GM19240 (cell line): ENCODE measurements around the gene CTSL.

ENCODE experiments used
- DNase-seq: peaks from one replicate; pipeline ENCODE4 v3.0.0; 2011; ENCODE audit warnings: low spot score; ENCODE audit not compliant: insufficient read length

CTSL gene

DNA sequence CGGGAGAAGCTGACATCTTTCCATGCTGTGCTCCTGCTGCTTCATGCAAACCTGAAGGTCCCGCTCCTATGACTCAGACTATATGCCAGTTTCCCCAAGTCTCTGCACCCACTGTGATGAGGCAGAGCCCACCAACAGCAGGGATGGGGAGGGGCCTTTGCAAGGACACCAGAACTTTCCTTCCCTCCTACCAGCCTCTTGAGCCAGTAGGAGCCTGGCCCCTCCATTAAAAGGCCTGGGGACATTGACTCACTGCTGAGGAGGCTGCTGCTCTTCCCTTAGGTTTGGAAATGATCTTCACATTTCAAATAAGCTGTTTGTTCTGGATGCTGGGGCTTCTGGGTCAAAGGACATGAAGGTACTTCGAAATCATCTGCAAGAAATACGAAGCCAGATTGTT, 26.1 kb upstream of the CTSL start:
- DNase-seq = no peak

DNA sequence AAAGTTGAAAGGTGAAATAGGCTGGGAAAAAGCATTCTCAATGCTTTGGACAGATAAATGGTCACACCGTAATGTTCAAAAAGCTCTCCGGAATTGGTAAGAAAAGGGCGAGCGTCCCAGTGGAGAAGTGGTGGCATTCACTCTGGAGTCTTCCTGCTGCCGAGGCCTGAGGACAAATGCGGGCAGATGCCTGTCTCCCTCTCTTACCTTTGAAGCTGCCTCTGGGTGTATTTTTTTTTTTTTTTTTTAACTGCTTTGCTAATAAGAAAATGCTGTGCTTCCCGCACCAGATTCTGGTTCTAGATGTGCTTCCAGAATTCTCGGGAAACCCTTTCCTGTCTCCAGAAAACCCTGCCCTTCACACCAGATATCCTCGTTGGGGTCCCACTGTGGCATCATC, 24.4 kb upstream of the CTSL start:
- no peak for DNase-seq

DNA sequence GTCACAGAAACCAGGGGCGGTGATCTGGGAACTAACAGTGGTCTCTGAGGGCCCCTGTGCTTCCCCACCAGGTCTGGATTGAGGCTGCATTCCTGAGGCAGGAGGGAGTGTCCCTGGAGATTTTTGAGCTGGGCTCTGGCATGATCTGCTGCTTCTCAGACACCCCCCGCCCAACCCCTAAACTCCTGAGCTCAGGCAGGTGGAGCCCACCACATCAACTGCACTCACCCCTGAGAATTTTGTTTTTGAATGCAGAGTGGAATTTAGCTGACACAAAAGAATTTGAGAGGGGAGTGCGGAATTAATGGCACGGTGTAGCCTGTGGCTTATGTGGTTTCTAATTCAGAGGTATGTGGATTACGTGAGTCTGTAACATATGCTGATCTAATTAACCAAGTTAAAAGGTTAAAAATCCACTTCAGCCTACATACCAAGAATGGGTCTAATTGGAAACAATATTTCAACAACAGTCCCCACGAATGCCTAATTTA, 23.9 kb upstream of the CTSL start:
- DNase-seq = no peak

DNA sequence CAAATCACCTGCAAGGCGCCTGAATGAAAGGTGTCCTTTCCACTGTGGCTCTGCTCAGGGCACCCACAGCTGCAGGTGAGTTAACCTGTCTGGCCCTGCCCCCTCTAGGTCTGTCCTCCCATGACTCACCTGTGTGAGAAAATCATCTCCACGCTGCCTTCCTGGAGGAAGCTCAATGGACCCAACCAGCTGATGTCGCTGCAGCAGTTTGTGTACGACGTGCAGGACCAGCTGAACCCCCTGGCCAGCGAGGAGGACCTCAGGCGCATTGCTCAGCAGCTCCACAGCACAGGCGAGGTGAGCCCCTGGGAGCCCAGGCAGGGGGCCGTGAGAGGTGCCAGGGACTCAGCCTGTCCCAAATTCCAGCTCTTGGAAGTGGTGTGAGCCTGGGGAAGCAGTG, 23.0 kb upstream of the CTSL start:
- DNase-seq = no peak

DNA sequence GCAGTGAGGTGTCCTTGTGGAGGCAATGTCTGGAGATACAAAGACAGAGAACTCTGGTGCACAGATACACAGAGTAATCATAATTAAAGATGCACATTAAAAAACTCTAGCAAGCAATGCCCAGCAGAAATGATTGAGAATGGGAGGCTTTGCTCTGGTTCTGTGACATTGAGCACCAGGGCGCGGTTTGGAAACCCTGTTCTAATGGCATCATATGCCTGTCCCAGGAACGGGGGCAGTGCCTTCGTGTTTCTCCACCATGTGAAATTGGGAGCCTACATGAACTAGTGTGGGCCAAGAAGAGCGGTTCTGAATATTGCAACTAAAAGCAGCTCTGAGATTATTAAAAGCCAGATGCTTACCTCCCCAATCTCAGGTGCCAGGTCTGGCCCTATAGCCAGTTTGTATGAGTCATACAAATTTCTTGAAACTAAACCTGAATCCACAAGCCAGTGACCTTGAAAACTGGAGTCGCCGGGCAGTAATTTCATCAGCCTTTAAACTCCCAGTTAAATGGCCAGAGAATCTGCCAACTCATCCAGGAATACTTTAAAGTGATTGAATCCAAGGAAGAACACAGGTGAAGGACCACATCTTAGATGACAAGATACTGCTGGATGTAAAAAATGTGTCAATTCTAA, 22.2 kb upstream of the CTSL start:
- DNase-seq = no peak

DNA sequence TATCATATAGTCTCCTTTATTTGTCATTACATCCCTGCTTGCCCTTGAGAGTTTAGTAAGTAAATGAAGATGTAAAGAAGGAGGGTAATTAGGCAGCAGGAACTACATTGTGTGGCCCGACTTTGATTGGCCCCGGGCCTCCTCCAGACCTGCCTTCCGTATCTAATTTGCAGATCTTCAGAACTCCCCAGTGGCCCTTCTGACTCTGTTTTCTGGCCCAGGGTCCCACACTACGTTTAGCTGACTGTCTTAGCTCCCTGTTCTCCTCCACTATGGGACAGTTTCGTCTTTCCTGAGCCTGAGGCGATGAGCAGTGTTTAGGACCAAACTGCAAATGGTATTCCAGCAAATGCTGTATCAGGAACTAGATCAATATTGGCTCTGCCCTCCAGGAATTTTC, 21.6 kb upstream of the CTSL start:
- no peak for DNase-seq

DNA sequence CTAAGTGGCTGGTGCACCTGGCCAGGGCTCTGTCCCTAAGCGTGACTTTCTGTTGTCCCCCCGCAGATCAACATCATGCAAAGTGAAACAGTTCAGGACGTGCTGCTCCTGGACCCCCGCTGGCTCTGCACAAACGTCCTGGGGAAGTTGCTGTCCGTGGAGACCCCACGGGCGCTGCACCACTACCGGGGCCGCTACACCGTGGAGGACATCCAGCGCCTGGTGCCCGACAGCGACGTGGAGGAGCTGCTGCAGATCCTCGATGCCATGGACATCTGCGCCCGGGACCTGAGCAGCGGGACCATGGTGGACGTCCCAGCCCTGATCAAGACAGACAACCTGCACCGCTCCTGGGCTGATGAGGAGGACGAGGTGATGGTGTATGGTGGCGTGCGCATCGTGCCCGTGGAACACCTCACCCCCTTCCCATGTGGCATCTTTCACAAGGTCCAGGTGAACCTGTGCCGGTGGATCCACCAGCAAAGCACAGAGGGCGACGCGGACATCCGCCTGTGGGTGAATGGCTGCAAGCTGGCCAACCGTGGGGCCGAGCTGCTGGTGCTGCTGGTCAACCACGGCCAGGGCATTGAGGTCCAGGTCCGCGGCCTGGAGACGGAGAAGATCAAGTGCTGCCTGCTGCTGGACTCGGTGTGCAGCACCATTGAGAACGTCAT, 19.7 kb upstream of the CTSL start:
- DNase-seq = no peak

DNA sequence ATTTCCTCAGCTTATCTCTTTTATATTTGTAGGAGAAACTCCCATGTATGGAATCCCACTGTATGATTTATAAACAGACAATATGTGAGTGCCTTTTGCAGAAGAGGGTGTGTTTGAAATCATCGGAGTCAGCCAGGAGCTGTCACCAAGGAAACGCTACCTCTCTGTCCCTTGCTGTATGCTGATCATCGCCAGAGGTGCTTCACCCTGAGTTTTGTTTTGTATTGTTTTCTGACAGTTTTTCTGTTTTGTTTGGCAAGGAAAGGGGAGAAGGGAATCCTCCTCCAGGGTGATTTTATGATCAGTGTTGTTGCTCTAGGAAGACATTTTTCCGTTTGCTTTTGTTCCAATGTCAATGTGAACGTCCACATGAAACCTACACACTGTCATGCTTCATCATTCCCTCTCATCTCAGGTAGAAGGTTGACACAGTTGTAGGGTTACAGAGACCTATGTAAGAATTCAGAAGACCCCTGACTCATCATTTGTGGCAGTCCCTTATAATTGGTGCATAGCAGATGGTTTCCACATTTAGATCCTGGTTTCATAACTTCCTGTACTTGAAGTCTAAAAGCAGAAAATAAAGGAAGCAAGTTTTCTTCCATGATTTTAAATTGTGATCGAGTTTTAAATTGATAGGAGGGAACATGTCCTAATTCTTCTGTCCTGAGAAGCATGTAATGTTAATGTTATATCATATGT, 18.0 kb upstream of the CTSL start:
- no peak for DNase-seq

DNA sequence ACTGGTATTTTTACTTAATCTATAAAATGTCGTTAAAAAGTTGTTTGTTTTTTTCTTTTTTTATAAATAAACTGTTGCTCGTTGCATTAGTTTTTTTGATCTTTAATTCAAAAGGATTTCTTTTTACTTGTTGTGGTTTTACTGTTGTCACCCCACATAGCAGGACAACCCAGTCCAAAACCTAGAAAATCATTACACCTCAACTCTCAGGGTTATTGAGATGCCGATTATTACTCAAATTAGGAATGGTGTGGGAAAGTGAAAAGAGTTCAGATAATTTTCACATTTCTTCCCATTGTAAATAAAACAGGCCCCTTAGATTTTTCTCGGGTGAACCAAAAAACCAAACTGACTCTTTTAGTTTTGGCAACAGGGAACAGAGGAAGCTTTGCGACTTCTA, 17.4 kb upstream of the CTSL start:
- DNase-seq = no peak

DNA sequence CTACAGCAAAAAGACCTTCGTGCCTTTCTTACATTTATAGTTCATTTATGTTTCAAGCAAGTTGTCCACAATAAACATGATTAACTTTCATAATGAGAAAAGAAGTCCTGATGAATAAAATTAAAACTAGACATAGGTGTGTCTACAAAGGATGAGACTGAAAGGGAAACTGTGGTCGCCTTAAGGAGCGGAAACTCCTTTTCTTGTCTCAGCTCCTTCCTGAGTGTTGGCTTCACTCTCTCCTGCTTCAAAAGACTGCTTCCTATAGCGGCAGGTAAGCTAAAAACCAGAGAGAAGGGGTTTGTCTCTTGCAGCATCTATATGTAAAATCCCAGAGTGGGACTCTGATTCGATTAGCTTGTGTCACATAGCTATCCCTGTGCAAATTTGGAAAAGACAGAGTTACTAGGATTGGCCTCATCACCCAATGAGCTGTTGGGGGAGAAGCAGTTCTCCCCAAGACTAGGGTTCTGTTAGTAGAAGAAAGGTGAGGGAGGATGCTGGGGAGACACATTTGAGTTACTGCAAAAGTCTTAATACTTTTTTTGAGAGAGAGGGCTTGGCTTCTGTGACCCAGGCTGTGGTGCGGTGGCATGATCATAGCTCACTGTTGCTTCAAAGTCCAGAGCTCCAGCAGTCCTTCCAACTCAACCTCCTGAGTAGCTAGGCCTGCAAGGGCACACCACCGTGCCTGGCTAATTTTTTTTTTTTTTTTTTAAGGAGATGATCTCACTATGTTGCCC, 16.8 kb upstream of the CTSL start:
- no peak for DNase-seq

DNA sequence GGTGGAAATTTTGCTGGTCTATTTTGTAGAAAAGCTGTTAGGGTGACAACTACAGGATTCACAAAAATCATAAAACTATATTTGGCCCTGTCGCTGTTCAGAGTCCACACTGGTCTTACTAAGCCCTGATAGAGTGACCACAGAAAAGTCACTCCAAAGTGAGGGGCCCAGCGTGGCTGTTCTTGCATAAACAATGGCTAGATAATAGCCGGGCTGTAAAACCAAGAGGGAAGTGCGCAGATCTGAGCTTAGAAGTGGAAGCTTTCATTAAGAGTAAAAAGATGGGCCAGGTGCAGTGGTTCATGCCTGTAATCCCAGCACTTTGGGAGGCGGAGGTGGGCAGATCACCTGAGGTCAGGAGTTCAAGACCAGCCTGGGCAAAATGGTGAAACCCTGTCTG, 15.5 kb upstream of the CTSL start:
- no peak for DNase-seq

DNA sequence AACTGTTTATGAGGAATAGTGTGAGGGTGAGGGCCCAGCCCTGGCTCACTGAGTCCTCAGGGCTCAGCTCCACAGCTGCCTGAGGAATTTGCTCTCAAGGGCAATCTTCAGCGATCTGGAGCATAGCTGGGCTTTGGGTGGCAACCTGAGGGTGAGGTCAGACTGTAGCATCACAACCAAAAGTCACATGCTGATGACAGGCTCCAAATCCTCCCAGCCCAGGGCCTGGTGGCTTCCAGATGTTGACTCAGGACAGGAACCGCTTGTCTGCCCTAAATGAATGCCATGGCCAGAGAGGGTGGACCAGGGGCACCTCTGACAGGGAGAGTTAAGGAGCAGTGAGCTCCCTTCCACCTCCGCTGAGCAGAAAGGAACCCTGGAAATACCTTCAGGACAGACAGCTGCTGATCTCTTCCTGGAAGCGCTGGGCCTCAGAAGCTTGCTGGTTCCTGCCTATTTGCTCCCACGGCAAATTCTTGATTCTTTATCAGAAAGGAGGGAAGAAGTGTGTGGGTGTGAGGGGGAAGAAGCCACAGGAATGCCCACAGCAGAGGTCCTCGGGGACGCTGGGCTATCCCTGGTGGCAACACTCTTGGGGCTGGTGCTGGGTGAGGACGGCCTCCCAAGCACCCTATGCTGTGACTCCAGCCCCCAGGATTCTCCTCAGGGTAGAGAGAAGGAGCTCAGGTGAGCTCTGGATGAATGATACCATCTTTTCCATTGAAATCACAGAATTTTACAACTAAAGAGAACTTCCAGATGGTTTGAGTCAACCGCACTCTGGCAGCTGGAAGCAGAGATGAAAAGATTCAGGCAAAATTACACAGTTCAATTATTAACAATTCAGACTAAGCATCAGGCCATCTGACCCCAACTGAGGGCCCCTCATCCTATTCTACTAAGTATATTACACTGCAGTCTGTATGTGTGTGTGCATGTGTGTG, 13.8 kb upstream of the CTSL start:
- no peak for DNase-seq

DNA sequence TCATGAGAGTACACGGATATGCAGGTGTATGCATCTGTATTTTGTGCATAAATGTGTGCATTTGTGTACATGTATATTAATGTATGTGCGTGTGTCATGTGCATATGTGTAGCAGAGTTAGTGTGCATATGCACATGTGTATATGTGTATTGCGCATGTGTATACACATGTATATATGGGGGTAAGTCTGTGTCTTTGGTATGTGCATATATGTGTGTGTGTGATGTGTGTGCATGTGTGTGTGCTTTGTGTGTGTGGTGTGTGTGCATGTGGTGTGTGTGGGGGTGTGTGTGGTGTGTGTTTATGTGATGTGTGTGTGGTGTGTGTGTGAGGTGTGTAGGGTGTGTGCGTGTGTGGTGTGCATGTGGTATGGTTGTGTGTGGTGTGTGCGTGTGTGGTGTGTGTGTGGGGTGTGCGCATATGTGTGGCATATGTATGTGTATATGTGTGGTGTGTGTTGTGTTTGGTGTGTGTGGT, 13.1 kb upstream of the CTSL start:
- no peak for DNase-seq

DNA sequence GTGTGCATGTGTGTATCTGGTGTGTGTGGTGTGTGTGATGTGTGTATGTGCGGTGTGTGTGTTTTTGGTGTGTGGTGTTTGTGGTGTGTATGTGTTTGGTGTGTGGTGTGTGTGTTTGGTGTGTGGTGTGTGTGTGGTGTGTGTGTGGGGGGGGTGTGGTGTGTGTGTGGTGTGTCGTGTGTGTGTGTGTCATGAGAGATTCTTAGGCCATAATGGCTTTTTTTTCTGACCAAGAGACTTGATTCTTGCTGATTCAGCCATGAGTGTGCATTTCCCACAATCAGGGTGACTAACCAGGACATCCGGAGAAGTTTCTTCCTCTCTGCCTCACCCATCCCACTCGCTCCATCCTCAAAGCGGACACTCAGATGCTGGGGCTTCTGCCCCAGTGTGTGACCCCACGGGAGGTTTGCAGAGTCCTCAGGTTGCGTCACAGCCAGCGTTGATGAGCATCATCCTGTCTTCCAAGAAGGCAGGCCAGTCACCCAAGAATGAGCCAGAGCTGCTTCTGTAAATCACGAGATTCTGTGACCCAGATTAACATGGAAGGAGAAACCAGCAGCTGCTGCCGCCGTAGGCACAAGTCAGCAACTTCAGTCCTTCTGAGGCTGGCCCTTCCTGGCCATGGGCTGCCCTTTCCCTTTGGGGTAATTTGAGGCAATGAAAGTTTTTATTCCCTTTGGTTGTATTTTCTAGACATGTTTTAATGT, 12.5 kb upstream of the CTSL start:
- DNase-seq = no peak

DNA sequence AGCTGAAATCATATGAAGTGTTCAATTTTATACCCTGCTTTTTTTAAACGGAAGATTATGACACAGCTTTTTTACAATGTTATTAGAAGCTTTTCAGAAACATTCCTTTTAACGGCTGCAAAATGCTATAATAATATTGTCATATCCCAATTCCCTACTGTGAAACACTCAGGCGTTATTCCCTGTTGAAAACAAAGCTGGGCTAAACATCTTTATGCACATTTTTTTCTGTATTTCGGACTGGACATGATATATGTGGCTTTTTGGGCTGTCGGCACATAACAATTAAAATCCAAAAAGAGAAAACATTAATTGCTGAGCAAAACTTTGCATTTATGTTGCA, 12.0 kb upstream of the CTSL start:
- DNase-seq = no peak

DNA sequence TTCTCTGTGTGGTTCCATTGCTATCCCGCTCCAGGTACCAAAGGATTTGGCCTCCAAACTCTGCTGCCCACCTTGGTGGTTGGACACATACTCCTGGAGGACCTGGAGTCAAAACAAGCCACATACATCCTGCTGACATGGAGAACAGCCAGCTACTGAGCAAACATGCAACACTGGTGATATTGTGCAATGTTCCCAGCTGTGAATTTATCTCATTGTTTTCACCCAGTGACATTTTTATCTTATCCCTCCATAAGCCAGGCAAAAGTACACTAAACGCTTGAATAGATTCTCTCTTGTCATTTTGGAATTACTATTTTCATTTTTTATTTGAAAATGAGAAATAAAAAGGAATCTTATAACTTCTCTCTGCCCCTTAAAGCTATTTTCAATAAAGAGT, 11.1 kb upstream of the CTSL start:
- DNase-seq = no peak

DNA sequence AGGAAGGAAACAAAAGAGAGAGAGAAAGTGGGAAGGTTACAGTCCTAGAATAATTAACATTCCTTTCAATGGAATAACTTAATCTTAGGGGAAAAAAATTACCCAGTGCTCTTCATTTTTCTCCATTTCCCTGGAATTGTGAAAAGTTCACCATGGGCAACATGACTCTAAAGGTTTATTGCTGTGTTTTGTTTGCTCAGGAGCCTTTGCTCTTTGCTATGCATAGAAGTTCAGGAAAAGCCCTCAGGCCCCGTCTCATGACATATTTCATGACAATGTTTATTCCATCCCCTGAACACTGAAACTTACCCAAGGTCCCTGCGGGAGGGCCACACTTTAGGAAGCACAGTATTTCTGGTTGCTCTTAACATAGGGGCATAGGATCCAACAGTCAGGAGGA, 9.8 kb upstream of the CTSL start:
- DNase-seq = no peak

DNA sequence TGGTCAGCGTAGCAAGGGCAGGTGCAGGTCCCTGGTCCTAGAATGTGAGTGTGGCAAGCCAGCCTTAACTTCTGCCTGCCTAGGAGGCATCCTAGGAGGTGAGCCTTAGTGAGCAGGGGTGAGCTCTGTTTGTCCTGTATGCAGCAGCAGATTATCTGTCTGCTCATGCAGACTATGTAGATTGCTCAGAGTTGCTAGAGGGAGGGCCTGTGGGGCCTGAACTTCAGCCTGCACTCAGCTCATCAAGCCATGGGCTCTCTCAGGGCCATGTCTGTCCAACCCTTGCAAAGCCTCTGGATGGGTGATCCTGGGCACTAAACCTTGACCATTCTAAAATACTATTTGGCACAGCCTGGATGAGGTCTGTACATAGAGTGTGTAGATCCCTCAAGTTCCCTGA, 8.5 kb upstream of the CTSL start:
- no peak for DNase-seq

DNA sequence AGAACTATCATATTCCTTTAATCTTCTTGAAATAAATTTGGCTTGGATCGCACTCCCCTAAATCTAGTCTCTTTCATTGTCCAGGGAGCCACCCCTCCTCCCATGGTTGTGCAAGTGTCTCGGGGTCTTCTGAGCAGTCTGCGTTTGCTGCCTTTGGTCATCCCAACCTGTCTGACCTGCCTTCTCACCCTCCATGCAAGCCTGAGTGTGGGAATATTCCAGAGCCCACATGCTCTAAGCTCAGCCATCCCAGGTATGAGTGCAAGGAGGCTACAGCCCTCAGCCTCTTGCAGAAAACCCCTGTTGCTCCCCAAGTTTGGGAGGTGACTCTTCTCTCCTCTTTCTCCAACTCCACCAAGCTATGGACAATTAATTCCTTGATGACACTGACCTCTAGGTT, 7.7 kb upstream of the CTSL start:
- DNase-seq = no peak

DNA sequence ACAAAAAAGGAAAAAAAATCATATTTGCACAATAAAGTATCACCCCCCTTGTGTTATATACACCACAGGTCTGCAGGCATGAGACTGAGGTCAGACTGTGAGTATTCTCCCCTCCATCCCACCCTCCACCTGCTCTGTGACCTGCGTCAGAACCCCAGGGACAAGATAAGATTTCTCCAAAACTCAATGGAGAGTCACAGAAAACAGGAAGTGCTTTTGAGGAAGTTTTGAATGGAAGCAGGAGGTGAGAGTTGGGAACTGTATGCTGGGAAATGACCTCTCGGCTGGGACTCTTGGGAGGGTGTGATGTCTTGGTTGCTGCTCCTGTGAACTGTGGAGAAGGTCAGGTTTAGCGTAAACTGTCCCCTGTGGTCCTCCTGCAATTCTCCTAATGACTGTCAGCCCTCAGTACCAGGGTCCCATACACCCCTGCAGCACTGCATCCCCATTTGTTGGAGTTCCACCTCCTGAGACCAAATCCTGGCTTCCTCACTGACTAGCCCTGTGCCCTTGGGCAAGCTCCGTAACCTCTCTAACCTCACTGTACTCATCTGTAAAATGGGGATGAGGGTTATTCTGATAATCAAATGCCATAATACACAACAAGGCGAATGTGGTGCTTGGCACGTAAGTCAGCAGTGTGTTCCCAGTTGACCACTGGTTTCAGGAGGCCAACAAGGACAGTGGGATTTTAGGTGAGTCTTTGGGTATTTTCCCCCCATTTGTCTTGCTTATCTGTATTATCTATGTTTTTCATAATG, 6.9 kb upstream of the CTSL start:
- no peak for DNase-seq
